Right cardiac atrium (tissue), 5 donors: Measurements from ENCODE around the gene PCBP3. TPM values are rescaled to one million over a fixed set of nuclear protein-coding genes. Genes with fewer than 3 reads are reported as not detected.

Experiments
- ATAC-seq, 2 donors: fragments of 200-7000 bp; cut with Tn5 transposase; one replicate each; pipeline versions ENCODE4 v1.8.0 to v1.9.1; 2020; ENCODE audit warnings: moderate library complexity in 2 of 2, mild to moderate bottlenecking in 1 of 2
- DNase-seq, 3 donors: peaks; one replicate each; pipeline ENCODE4 v3.0.0-alpha.2; 2020
- H3K27ac ChIP-seq: one replicate; pipeline ENCODE4 v1.5.1; 2013; ENCODE audit warnings: mild to moderate bottlenecking, low read length, control low read depth, moderate library complexity
- H3K27me3 ChIP-seq: one replicate; pipeline ENCODE4 v1.6.1; 2013; ENCODE audit not compliant: control insufficient read depth, insufficient read depth
- H3K4me1 ChIP-seq: one replicate; pipeline ENCODE4 v1.6.1; 2013; ENCODE audit warnings: low read length; ENCODE audit not compliant: control insufficient read depth, insufficient read depth
- H3K4me3 ChIP-seq: one replicate; pipeline ENCODE4 v1.5.1; 2013; ENCODE audit warnings: low read length, control low read depth
- H3K9me3 ChIP-seq: one replicate; pipeline ENCODE4 v1.6.1; 2013; ENCODE audit warnings: low read length; ENCODE audit not compliant: control insufficient read depth
- WGBS: extraction: QIAGEN DNeasy Blood & Tissue Kit; methylation state at CpG from one replicate; pipeline ENCODE4 v1.1.7; 2013; 5-methylcytosine and 5-hydroxymethylcytosine counted together
- intact Hi-C, 4 donors: fragments of 100-400 bp; cut with DNase I; formaldehyde crosslinking; loops; one replicate each; pipeline versions ENCODE4 v1.11.0 to v1.14.0; 2022 to 2023
- polyA plus RNA-seq: library from polyadenylated mRNA; stranded (reverse); fragments of 200-250 nt; gene quantifications from one replicate; pipeline ENCODE4 v1.2.3, GENCODE V29; 2013
- total RNA-seq, 4 donors: library from RNA; stranded (reverse); fragmentation: NEBNext Ultra II Directional; extraction: Animal tissue kit (Norgen Biotek cat#: 25700); gene quantifications; one replicate each; pipeline ENCODE4 v1.2.1, GENCODE V29; 2021
- donor health status: healthy with polysubstance abuse.
- donor health status: DM: no; HTN: yes; CAD: no.
- donor health status: DM: no; HTN: no; CAD: no.
- donor health status: DM: no; HTN: yes; CAD: no; lungs with severe emphysema.
- donor health status: DM: yes; HTN: yes; CAD: no.

PCBP3 gene
- total and polyA plus RNA-seq, 5 donors, result 1.2 to 4.9 (median 3.4) TPM

DNA sequence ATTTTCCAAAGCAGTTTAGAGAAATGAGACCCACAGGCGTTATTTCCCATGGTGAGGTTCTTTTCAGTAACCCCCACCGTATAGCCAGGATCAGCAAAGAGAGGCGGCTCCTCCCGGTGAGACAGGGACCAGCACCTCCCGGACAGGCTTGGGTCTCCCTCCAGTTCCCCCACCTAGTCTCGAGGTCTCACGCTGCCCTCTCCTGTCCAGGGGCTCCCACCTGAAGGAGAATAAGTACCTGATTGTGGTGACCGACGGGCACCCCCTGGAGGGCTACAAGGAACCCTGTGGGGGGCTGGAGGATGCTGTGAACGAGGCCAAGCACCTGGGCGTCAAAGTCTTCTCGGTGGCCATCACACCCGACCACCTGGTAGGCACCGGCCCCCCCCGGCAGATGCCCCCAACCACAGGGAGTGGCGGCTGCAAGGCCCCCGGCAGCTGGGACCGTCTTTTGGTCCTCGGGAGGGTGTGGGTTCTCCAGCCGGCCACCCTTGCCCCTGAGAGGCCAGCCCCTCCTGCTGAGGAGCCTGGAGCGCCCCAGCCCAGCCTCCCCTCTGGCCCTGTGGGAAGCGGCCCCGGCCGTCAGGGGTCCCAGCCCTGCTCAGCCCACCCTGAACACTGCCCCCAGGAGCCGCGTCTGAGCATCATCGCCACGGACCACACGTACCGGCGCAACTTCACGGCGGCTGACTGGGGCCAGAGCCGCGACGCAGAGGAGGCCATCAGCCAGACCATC, 343.0 kb downstream of the PCBP3 start:
- intact Hi-C loops, result no loop called here
- no peak overlapping the region for H3K4me3 ChIP-seq
- no peaks in the 10 kb centered on the region for H3K4me1 ChIP-seq
- WGBS, result 90% methylated on average over 36 of the region's 36 CpGs
- H3K9me3 ChIP-seq, result no peaks in the 10 kb centered on the region
- no peaks in the 10 kb centered on the region for H3K27me3 ChIP-seq
- H3K27ac ChIP-seq, result no peak overlapping the region
- DNase-seq, result peak in 2 of 3 donors; percentile 40 to 58
- no peak for ATAC-seq

- no peaks in the 10 kb centered on the region for H3K27me3 ChIP-seq
- H3K4me3 ChIP-seq, result no peak overlapping the region
- no peaks in the 10 kb centered on the region for H3K4me1 ChIP-seq
- intact Hi-C loops, result no loop called here
- H3K27ac ChIP-seq, result no peak overlapping the region
- DNase-seq (peak in 2 of 3 donors; percentile 51 to 62), ATAC-seq (no peak)
- 90% methylated on average over 29 of the region's 29 CpGs for WGBS
- H3K9me3 ChIP-seq, result no peaks in the 10 kb centered on the region
These were observed 343.7 kb downstream of the PCBP3 start for GRCh38 chr21:45987121-45987711.

DNA sequence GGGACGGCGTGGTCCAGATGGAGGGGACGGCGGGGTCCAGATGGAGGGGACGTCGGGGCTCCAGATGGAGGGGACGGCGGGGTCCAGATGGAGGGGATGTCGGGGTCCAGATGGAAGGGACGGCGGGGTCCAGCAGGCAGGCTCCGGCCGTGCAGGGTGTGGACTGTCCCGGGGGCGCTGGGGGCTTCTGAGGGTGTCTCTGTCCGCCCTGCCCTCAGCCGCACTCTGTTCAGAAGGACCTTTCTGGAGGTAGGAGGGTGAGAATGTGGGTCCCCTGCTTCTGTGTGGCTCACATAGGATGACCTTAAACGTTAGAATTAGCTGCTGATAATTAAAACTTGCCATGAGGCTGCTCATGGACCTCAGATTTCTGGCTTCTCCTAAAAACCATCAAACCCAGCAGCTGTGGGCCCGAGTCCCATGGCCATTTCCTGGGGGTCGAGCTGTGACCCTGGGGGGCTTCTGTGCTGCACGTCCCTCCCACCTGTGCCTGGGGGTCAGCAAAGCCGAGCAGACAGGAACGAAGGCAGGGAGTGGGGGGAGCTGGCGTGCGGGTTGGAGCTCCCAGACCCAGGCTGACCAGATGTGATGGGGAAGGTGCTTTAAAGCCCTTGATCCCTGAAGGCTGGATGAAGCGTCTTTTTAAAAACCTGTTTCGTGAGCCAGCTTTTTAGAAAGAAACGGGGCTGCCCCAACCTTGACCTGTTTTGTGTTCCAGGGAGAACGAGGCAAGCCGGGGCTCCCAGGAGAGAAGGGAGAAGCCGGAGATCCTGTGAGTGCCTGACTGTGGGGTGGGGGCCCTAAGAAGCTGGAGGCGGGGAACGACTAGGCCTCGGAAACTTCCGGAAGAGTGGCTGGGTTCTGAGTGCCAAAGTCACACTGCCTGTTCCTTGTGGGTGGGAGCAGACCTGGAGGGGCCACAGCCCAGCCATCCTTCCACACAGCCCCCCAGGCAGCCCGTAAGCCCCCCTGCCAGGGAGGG, 345.1 kb downstream of the PCBP3 start:
- ATAC-seq (no peak), DNase-seq (peak in 2 of 3 donors; percentile 48 to 51)
- Histone ChIP-seq H3K9me3 (no peaks in the 10 kb centered on the region), H3K27ac (no peak overlapping the region), H3K27me3 (no peaks in the 10 kb centered on the region), H3K4me3 (no peak overlapping the region), H3K4me1 (no peaks in the 10 kb centered on the region)
- WGBS, result 80% methylated on average over 36 of the region's 36 CpGs
- intact Hi-C loops, result no loop called here

DNA sequence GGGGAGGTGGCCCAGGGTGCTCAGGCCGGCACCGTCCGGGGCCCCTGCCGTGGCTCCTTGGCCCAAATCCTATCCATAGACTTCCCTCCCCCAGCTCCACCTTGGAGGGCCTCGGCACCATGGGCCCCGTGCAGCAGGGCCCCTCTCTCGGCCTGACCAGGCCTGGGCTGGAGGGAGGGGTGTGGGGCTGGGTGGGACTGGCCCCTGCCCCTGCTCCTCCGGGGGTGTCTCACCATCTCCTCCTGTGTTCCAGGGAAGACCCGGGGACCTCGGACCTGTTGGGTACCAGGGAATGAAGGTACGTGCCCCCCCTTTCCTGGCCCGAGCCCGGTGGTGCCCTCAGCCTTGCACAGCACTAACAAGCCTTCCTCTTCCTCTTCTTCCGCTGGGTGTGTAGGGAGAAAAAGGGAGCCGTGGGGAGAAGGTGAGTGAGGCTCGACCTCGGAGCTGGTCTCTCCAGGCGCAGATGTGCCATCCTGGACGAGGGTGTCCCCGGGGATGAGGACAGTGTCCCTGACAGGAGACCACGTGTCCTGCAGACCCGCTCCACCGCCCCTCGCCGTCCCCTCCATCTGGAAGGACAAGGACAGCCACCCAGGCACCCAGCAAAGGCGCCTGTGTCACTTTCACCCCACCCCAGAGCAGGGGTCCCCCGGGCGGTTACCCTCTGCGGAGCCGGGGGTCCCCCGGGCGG, 346.0 kb downstream of the PCBP3 start:
- WGBS, result 90% methylated on average over 32 of the region's 32 CpGs
- intact Hi-C loops, result no loop called here

DNA sequence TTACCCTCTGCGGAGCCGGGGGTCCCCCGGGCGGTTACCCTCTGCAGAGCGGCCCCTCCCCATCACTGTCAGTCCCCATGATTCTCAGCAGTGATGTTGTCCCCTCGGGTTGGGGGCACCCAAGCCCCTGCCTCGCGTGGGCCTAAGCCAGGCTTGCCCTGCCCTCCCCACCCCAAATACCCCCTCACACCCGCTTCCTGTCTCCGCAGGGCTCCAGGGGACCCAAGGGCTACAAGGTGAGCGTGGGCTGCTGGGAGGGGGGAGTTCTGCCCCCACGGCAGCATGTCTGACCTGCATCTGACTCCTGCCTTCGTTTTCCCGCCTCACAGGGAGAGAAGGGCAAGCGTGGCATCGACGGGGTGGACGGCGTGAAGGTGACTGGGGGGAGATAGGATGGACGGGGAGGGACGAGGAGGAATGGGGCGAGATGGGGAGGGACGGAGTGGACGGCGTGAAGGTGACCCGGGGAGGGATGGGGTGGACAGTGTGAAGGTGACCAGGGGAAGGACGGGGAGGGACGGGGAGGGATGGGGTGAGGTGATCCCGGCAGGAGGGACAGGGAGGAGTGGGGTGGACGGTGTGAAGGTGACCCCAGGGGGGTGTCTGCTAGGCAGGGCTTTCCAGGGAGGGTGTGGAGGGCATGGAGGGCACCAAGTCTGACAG, 346.7 kb downstream of the PCBP3 start:
- peak in 2 of 3 donors; percentile 27 to 70 for DNase-seq
- WGBS, result 90% methylated on average over 30 of the region's 30 CpGs
- intact Hi-C loops, result no loop called here
- no peaks in the 10 kb centered on the region for H3K9me3 ChIP-seq
- no peak overlapping the region for H3K4me3 ChIP-seq
- H3K4me1 ChIP-seq, result no peaks in the 10 kb centered on the region
- H3K27ac ChIP-seq, result no peak overlapping the region
- no peak for ATAC-seq
- H3K27me3 ChIP-seq, result no peaks in the 10 kb centered on the region

More for the DNA sequence above, 346.0 kb downstream of the PCBP3 start:
- DNase-seq, result peak in 2 of 3 donors; percentile 53 to 72
- no peak for ATAC-seq
- no peak overlapping the region for H3K27ac ChIP-seq
- H3K9me3 ChIP-seq, result no peaks in the 10 kb centered on the region
- no peaks in the 10 kb centered on the region for H3K4me1 ChIP-seq
- H3K27me3 ChIP-seq, result no peaks in the 10 kb centered on the region
- no peak overlapping the region for H3K4me3 ChIP-seq

DNA sequence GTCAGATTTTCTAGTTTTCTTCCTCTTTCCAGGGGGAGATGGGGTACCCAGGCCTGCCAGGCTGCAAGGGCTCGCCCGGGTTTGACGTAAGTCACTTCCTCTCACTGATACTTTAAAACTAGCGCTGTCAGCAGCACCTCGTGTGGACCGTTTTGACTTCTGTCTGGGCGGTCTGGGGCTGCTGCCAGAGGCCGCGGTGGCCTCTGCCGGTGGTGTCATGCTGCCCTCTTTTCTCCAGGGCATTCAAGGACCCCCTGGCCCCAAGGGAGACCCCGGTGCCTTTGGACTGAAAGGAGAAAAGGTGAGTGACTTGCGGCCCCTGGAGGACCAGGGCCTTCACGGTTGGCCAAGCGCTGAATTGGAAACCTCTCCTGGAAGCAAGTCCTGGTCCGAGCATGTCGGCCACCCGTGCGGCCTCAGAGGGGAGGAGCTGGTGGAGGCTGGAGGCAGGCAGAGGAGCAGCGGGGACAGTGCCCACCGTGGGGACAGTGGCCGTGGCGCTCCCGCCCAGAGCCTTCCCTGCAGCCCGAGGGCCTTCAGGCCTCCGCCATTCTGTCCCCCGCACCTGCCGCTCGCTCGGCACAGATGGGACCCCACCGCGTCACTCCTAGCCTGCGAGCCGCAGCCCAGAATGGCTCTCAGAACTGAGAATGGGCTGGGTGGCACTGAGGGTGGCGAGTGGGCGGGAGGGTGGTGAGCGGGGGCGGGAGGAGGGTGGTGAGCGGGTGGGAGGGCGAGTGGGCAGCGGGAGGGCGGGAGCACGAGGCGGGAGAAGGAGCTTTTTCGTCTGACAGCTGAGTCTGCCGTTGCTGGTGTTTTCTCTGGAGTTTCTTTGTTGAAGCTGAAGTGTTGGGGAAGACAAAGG, 347.4 kb downstream of the PCBP3 start:
- WGBS, result 82% methylated on average over 45 of the region's 45 CpGs

GRCh38 chr21:45991606-45992300, 348.2 kb downstream of the PCBP3 start:
- Histone ChIP-seq H3K27me3 (no peaks in the 10 kb centered on the region), H3K4me3 (no peak overlapping the region), H3K4me1 (no peaks in the 10 kb centered on the region), H3K9me3 (no peaks in the 10 kb centered on the region), H3K27ac (no peak overlapping the region)
- DNase-seq, result peak in 1 of 3 donors; percentile 44
- 83% methylated on average over 18 of the region's 18 CpGs for WGBS
- intact Hi-C loops, result no loop called here
- no peak for ATAC-seq

More for the DNA sequence above, 347.4 kb downstream of the PCBP3 start:
- Histone ChIP-seq H3K9me3 (no peaks in the 10 kb centered on the region), H3K4me3 (no peak overlapping the region), H3K4me1 (no peaks in the 10 kb centered on the region), H3K27me3 (no peaks in the 10 kb centered on the region), H3K27ac (no peak overlapping the region)
- ATAC-seq, result no peak
- intact Hi-C loops, result no loop called here
- DNase-seq, result peak; percentile 18 to 64 (median 64)
